ENCODE measurements around the gene IL11. TPM values are rescaled to one million over a fixed set of nuclear protein-coding genes. Genes with fewer than 3 reads are reported as not detected.

Gene IL11
- total RNA-seq = 14.4 and 33.9 TPM in 2 replicates

DNA sequence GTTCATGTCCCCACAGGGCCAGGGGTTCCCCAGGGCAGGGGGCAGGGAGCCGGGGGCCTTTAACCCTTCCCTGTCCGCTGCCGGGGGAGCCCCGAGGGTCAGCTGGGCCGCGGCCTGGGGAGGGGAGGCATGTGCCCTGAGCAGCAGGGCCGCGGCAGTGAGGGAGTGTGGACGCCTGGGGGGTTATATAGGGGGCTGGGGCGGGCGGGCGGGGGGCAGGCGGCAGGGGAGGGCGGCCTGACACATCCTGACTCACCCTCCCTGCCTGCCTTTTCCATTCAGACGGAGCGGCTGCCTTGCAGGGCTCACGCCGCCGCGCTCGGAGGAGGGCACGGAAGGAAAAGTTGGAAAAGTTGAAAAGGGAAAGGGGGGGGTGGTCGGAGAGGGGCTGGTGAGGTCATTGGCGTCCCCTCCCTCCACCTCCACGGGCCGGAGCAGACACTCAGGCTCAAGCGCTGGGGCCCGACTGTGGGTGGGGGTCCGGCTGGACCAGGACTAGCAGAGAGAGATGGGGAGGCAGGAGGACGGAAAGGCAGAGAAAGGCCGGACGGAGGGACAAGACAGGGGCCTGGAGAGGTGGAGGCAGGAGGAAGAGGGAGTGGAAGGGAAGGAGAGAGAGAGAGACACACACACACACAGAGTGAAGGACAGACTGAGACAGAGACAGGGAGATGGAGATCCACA lies at the start of gene IL11:
Gene IL11 (minus strand): TSS at position 159 of the 684 bp plus-strand sequence. CDS start 153 bp downstream, at position 6.

DNA sequence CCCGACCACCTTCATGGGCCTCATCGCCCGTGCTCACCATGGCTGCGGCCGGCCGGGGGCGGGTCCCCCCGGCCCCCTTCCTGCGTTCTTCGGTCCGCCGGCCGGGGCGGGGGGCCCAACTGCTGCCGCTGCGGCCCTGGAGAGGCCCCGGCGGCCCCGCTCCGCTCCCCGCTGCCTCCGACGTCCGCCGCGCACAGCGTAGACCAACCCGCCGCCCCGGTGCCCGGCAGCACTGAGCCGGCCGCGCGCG lies 37.2 kb upstream of the IL11 start, which contains the start of gene UBE2S:
Gene UBE2S (minus strand): TSS at position 239 of the 250 bp plus-strand sequence. CDS start 199 bp downstream, at position 40.

DNA sequence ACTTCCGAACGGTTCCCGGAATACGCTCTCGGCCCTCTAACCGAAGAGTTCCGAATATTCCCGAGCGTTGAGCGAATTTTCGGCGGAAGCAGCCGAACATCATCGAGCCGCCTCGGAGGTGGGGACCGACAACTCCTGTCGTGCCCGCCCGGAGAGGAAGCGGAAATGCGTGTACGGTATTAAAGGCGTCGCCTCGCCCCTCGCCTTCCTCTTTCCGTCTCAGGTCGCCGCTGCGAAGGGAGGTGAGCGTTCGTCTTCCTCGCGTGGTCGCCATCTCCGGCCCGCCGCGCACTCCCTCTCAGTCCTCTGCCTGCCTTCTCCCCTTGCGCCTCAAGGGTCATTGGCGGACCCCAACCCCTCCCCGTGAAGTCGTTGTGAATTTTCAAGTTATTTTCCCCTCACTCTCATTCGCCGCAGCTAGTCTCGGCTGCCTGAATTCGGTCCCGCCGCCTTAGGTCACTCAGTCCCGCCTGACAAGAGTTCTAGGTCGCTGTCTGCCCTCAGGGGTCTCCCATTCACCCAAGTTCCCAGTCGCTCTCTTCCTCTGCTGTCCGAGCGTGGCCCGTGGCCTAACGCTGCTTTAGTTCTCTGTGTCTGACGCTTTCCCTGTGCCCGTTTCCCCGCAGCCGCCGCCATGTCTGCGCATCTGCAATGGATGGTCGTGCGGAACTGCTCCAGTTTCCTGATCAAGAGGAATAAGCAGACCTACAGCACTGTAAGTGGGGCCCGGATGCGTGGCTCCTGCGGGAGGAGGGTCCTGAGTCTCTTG lies 15.6 kb upstream of the IL11 start, which contains the start of gene RPL28:
Gene RPL28 (plus strand): TSS at position 209 of the 769 bp plus-strand sequence. CDS start 426 bp downstream, at position 635.

DNA sequence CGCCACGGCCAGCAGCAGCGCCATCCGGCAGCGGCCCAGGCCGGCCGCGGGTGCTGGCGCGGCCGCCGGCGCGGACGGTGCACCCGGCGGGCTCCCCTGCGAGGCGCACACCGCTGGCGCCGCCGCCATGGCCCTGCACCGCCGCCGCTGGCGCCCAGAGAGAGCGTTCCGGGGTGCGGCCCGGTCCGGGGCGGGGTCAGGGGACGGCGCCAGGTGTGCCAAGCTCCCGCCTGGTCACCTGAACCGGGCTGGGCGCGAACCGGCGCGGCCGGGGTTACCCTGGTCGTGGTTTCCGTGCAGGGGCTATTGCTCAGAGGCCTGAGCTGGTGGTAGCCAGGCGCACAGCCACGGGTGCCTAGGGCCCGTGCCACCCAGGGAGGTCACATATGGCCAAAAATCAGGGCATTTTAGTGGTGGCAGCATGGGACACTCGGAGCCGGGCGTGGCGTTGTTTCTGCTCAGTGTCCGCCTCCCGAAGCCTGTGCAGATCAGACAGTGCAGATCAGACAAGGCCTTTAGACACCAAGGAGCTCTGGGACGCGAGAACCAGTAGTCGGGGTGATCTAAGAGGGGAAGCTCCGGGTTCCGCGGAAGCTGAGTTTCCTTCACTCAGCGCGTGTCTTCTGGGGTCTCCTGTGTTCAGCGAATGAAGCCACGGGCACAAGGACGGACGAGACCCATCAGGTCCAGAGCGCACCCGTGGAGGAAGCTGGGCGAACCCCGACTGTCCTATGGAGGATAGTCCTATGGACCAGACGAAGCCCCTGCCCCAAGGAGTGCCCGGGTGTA lies 14.1 kb upstream of the IL11 start, which contains the start of gene TMEM238:
Gene TMEM238 (minus strand): TSS at position 162 of the 789 bp plus-strand sequence. CDS start 33 bp downstream, at position 129.

DNA sequence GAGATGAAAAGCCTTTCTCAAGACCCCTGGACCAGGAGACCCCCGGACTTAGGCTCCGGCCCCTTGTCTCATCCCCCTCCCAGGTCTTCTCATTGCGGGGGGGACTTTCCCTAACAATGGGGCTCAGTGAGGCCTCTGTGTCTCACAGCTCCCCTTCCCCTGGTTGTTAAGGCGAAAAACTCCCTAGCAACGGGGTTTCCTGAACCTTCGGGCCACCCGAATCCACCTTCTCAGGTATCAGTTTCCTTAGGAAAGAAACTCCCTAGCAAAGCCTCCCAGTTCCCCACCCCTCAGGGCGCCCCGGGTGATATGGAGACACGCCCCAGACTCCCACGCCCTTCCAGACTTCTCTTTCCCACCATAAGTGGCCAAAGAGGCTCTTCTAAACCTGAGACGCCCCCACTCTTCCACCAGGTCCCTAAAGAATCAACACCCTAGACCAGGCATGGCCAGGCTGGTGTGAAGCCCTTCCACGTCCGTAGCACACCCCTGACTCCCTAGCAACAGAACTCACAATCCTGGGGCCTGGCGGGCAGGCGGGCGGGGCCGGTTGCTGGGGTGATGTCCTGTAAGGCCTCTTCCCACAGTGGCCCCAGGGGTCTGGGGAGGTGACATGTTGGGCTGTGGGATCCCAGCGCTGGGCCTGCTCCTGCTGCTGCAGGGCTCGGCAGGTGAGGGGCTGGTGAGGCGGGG lies 6.1 kb upstream of the IL11 start, which contains the start of gene TMEM190:
Gene TMEM190 (plus strand): TSS at position 586 of the 693 bp plus-strand sequence. CDS start 28 bp downstream, at position 614.

DNA sequence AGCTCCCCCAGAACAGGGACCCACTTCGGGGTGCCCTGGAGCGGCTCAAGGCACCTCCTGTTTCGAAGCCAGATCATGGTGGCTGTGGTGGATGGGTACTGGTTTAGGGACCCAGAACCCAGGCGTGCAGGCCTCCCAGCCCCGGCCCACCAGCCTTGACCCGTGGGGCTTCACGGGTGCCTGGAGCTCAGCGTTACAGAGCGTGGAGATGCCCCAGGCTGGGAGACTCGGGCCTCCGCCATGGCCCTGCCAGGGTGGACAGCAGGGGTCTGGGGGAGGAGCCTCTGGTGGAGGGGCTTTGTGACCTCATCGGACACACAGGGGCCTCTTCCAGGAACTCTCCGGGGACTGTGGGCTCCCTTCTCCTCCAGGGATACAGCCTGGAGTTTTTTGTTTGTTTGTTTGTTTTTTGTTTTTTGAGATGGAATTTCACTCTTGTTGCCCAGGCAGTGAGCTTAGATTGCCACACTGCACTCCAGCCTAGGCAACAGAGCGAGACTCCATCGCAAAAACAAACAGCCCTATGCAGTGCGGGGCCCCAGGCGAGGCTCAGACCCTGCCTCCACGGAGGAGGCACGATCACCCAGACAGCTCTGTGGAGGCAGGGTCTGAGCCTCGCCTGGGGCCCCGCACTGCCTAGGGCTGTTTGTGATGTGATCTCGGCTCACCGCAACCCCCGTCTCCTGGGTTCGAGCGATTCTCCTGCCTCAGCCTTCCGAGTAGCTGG lies 7.1 kb downstream of the IL11 start, which contains the start of gene GARIN5B:
Gene GARIN5B (minus strand): TSS at position 271 of the 727 bp plus-strand sequence. CDS start 194 bp downstream, at position 77.

DNA sequence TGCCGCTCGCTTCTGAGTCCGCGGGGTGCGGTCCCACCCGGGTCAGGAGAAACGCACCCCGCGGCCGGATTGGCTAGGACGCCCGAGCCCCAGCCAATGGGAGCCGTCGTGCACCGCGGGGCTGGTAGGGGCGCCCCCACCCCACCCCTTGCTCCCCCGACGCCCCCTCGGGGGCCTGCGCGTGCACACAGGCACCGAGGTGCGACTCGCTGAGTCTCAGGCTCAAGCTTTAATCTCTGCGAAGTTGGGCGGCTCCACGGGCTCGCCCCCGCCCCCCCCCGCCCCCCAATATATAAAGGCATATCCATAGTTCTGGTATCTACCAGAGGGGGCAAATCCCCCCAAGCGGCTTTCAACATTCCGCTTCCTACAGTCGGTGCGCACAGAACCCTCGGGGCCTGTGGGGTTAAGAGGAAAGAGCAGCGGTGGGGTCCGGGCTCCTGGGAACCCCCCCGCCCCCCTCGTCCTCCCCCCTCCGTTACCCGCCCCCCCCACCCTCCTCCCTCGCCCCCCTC lies 15.5 kb downstream of the IL11 start, which contains the start of gene COX6B2:
Gene COX6B2 (minus strand): TSS at position 22 of the 515 bp plus-strand sequence. CDS start 198 bp downstream, outside the sequence.

DNA sequence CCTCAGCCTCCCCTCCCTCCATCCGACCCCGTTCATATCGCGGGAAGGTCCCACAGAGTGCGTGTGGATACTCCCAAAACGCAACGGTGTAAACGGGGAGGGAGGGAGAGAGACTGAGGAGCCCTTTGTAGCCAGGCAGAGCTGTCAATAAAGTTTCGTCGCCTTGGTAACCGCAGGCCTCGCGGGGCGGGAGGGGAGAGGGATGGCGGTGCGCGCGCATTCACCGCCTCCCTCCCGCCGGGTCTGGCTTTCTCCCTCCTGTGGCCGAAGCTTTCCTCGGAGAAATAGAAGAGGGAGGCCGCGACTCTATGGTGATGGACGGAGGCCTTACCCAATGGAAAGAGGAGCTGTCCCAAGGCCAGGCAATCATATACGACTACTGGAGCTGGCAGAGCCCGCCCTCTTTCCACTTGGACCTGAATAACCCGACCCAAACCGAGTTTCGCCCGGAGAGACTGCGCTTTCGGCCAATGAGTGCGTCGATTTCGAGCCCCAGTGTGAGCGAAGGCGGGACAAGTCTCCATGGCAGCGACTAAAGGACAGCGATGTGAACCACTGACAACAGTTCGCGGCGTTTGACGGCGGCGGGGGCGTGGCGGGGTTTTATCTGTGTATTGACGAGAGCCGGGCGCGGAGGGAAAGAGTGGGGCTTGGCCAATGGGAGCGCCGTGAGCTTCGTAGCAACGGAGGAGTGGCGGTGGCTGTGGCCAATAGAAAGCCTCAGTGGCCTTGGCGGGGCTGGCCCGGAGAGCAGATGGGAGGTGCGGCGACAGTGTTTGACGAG lies 31.0 kb downstream of the IL11 start, which contains the start of gene KMT5C:
Gene KMT5C (plus strand): TSS at position 772 of the 784 bp plus-strand sequence. CDS start 2,061 bp downstream, outside the sequence.

DNA sequence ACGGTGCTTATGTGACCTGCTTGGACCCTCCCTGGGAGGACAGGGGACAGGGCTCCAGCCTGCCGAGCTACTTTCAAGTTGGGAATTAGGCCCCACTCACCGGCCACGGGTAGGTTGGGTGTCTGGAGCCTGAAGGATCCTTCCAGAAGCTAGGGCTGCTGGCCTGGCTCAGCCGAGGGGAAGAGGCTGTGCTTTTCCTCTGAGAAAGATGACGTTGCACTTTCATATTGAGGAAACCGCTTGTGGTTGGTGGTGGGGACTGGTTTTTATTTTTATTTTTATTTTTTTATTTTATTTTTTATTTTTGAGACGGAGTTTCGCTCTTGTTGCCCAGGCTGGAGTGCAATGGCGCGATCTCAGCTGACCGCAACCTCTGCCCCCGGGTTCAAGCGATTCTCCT lies 45.1 kb downstream of the IL11 start, which contains the start of gene TMEM150B:
Gene TMEM150B (minus strand): TSS at position 170 of the 400 bp plus-strand sequence. CDS start 4,305 bp downstream, outside the sequence.

Other genes starting within 250 kb of the IL11 start
- 1.5 and 3.0 TPM in 2 replicates for gene TNNT1, start 221.3 kb downstream of the IL11 start, total RNA-seq
- gene TNNI3, start 212.7 kb downstream of the IL11 start, total RNA-seq = not detected in 2 replicates
- 0.30 and 0.65 TPM in 2 replicates for gene DNAAF3, start 203.8 kb downstream of the IL11 start, total RNA-seq
- not detected in 2 replicates for gene SYT5, start 190.2 kb downstream of the IL11 start, total RNA-seq
- 4.2 and 5.0 TPM in 2 replicates for gene PTPRH, start 161.0 kb downstream of the IL11 start, total RNA-seq
- 0.59 and 1.4 TPM in 2 replicates for gene TMEM86B, start 141.7 kb downstream of the IL11 start, total RNA-seq
- 30.9 and 63.4 TPM in 2 replicates for gene PPP6R1, start 111.4 kb downstream of the IL11 start, total RNA-seq
- gene HSPBP1, start 90.4 kb downstream of the IL11 start, total RNA-seq = 22.9 and 34.8 TPM in 2 replicates
- gene BRSK1, start 86.5 kb downstream of the IL11 start, total RNA-seq = 6.5 and 16.4 TPM in 2 replicates
- not detected in 2 replicates for gene TMEM150B, start 45.1 kb downstream of the IL11 start, total RNA-seq
- 9.5 and 9.8 TPM in 2 replicates for gene KMT5C, start 30.6 kb downstream of the IL11 start, total RNA-seq
- gene COX6B2, start 15.7 kb downstream of the IL11 start, total RNA-seq = 0.09 TPM in 1 of 2 replicates, not detected in the other
- not detected in 2 replicates for gene GARIN5B, start 7.2 kb downstream of the IL11 start, total RNA-seq
- gene TMEM190, start 6.4 kb upstream of the IL11 start, total RNA-seq = not detected in 2 replicates
- gene TMEM238, start 13.8 kb upstream of the IL11 start, total RNA-seq = 0.30 and 0.32 TPM in 2 replicates
- gene RPL28, start 15.5 kb upstream of the IL11 start, total RNA-seq = 212 and 468 TPM in 2 replicates
- 72.5 and 94.4 TPM in 2 replicates for gene UBE2S, start 37.3 kb upstream of the IL11 start, total RNA-seq
- gene SHISA7, start 72.8 kb upstream of the IL11 start, total RNA-seq = not detected in 2 replicates
- gene ISOC2, start 91.2 kb upstream of the IL11 start, total RNA-seq = 29.4 and 47.2 TPM in 2 replicates
- not detected in 2 replicates for gene C19orf85, start 94.3 kb upstream of the IL11 start, total RNA-seq
- gene ZNF628, start 106.2 kb upstream of the IL11 start, total RNA-seq = 1.5 and 3.0 TPM in 2 replicates
- gene NAT14, start 114.7 kb upstream of the IL11 start, total RNA-seq = 18.0 and 20.5 TPM in 2 replicates
- 13.7 and 16.0 TPM in 2 replicates for gene SSC5D, start 118.0 kb upstream of the IL11 start, total RNA-seq
- not detected in 2 replicates for gene SBK2, start 166.7 kb upstream of the IL11 start, total RNA-seq
- gene SBK3, start 175.1 kb upstream of the IL11 start, total RNA-seq = not detected in 2 replicates
- gene ZNF579, start 210.4 kb upstream of the IL11 start, total RNA-seq = 3.9 and 6.5 TPM in 2 replicates
- gene FIZ1, start 229.1 kb upstream of the IL11 start, total RNA-seq = 3.0 and 3.6 TPM in 2 replicates
- 5.9 and 7.1 TPM in 2 replicates for gene ZNF524, start 229.8 kb upstream of the IL11 start, total RNA-seq
- 2.1 and 3.3 TPM in 2 replicates for gene ZNF865, start 235.2 kb upstream of the IL11 start, total RNA-seq